ENCODE data around the gene SIRT2.

DNA sequence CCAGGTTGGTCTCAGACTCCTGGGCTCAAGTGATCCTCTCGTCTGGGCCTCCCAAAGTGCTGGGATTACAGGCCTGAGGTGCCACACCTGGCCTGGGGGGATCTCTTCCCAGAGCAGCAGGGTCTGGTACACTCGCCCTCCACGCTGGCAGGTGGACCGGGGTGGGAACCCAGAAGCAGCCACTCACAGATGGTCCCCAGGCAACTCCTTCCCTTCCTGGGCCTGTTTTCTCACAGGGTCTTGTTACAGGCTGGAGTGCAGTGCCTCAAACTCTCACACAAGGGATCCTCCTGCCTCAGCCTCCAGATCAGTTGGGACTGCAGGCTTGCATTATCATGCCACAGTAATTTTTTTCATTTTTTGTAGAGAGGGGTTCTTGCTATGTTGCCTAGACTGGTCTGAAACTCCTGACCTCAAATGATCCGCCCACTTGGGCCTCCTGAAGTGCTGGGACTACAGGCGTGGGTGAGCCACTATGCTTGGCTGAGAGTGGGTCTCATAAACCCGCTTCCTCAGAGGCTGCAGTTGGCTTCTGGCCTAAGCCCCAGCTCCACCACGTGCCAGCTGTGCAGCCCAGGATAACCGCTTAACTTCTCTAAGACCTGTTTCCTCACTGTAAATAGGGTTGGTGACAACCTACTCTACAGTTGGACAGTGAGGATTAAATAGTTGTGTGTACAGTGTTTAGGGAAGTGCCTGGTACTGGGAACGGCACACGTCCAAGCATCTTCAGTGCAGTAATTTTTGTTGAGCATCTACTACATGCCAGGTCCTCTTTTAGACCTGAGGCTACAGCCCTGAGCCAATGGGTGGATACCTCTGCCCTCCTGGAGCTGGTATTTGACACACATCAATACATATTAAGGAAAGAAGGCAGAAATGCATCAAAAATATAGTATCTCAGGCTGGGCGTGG, 13.4 kb upstream of the SIRT2 start:
- no peak for TF ChIP-seq FOXM1 (IDR thresholded peaks at IDR 0.05; ENCODE audit: borderline replicate concordance)
- TF ChIP-seq ARNT (IDR thresholded peaks at IDR 0.05): no peak
- TF ChIP-seq SUZ12 (IDR thresholded peaks at IDR 0.05): no peak
- TF ChIP-seq SP1 (IDR thresholded peaks at IDR 0.05): no peak
- TF ChIP-seq FOXK2 (IDR thresholded peaks at IDR 0.05): no peak

Measured in HEK293T (cell line).